Stimulated activated naive CD8-positive, alpha-beta T cell treated with anti-CD3 and anti-CD28 coated beads, Interleukin-15, Interleukin-2, amounts not matched to agents 100 ng/mL and 50 ng/mL, for 24 hours (primary cell): Measurements from ENCODE around the gene MGAT5B.

Experiments
- H3K27ac Mint-ChIP-seq: one replicate; pipeline ENCODE4 v1.8.0; 2021; ENCODE audit warnings: mild to moderate bottlenecking, mixed read lengths
- H3K27me3 Mint-ChIP-seq: one replicate; pipeline ENCODE4 v1.8.0; 2021; ENCODE audit warnings: mixed read lengths
- H3K36me3 Mint-ChIP-seq: one replicate; pipeline ENCODE4 v1.8.0; 2021; ENCODE audit warnings: low read depth, mixed read lengths
- H3K4me1 Mint-ChIP-seq: one replicate; pipeline ENCODE4 v1.8.0; 2021; ENCODE audit warnings: low read depth, mixed read lengths
- H3K4me3 Mint-ChIP-seq: one replicate; pipeline ENCODE4 v1.8.0; 2021; ENCODE audit warnings: mild to moderate bottlenecking, mixed read lengths
- H3K9me3 Mint-ChIP-seq: one replicate; pipeline ENCODE4 v1.8.0; 2021; ENCODE audit warnings: mixed read lengths

MGAT5B gene

GRCh38 chr17:76880971-76881370 lies 12.8 kb downstream of the MGAT5B start:
- Mint-ChIP-seq H3K36me3 (no peaks in the 10 kb centered on the region), H3K9me3 (no peaks in the 10 kb centered on the region), H3K27ac (no peak overlapping the region), H3K4me1 (no peaks in the 10 kb centered on the region), H3K27me3 (no peaks in the 10 kb centered on the region), H3K4me3 (no peak overlapping the region)

DNA sequence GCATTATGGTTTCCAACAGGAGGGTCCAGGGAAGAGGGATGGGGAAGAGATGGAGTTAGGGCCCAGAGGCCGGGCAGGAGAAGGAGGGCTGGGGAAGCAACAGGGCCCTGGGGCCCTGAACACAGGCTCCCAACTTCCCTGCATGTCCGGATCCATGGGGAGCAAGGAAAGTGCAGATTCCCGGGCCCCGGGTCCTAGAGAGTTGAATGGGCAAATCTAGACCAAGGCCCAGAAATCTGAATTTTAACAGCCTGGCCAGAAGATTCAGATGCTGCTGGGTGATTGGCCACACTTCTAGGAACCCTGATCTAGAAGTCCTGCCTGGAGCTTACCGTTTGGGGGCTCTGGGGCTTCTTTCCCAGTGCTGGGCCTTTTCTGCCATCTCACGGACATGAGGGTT lies 13.2 kb downstream of the MGAT5B start:
- no peaks in the 10 kb centered on the region for H3K36me3 Mint-ChIP-seq
- no peaks in the 10 kb centered on the region for H3K4me1 Mint-ChIP-seq
- no peaks in the 10 kb centered on the region for H3K27me3 Mint-ChIP-seq
- no peak overlapping the region for H3K27ac Mint-ChIP-seq
- no peak overlapping the region for H3K4me3 Mint-ChIP-seq
- no peaks in the 10 kb centered on the region for H3K9me3 Mint-ChIP-seq

GRCh38 chr17:76881966-76882365 lies 13.8 kb downstream of the MGAT5B start:
- Mint-ChIP-seq H3K4me1 (no peaks in the 10 kb centered on the region), H3K27me3 (no peaks in the 10 kb centered on the region), H3K36me3 (no peaks in the 10 kb centered on the region), H3K4me3 (no peak overlapping the region), H3K9me3 (no peaks in the 10 kb centered on the region), H3K27ac (no peak overlapping the region)

DNA sequence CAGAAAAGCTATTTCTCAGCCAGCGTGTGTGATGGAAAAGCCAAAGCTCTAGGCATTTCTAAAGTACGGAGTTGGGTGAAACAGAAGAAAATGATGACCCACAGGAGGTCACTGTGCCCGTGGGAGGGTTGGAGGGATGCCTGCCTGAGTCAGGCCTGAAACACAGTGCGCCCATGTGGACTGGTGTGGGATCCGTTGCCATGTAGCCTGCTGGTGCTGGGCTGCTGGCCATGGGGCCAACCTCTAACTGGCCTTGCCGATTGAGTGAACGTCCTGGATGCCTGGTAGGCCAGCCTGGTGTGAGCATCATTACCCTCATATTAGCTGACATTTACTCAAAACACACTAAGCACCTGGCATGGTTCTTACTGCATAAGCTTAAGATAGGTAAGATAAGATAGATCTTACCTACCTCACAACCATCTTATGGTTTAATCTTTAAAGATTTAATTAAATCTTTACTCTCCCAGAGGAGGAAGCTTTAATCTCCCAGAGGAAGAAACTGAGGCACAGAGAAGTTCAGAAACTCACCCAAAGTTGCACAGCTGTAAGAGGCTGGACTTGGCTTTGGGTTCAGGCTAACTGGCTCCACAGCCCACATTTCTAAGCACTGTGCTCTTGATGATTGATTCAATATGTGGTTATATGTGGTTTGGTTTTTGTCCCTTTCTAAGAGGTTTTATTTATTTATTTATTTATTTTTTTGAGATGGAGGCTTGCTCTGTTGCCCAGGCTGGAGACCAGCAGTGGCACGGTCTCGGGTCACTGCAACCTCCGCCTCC lies 15.7 kb downstream of the MGAT5B start:
- Mint-ChIP-seq H3K27me3 (no peaks in the 10 kb centered on the region), H3K4me3 (no peak overlapping the region), H3K4me1 (no peaks in the 10 kb centered on the region), H3K27ac (no peak overlapping the region), H3K36me3 (no peaks in the 10 kb centered on the region), H3K9me3 (no peaks in the 10 kb centered on the region)

DNA sequence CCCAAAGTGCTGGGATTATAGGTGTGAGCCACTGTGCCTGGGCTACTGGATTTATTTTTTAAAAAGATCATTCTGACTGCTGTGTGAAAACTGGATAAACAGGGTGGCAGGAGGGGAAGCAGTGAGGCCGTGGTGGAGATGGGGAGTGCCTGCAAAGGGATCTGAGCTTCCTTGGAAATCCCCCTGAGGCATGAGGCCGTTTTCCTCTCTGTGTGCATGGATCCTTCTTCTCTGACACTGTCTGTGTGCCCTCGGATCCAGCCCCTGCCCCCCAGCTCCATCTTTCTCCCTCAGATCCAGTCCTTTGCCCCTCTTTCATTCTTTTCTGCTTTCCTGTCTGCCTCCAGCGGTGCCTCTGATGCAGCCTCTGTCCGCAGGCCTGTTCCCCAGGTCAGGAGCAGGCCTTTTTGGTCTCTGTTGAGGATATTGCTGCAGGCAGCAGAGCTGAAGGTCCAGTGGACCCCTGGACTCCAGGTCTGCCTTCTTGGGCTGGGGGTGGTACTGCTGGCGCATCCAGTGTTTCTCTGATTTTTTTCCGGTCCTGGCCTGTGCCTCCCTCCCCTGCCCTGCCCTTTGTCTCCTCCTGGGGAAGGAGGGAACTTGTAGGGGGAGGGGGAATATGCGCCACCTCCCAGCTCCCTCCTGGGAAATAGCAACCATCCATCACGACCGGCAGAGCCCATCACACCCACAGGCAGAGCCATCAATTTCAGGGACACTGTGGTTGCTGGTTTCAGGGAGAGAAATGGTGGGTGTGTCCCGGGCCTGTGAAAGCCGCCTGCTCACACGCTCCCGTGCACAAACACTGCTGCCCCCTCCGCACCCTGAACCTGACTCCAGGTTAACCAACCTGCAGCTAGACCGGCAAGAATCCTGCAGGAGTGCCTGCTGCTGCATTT lies 17.0 kb downstream of the MGAT5B start:
- no peaks in the 10 kb centered on the region for H3K27me3 Mint-ChIP-seq
- no peaks in the 10 kb centered on the region for H3K4me1 Mint-ChIP-seq
- no peak overlapping the region for H3K27ac Mint-ChIP-seq
- no peaks in the 10 kb centered on the region for H3K36me3 Mint-ChIP-seq
- H3K9me3 Mint-ChIP-seq = no peaks in the 10 kb centered on the region
- H3K4me3 Mint-ChIP-seq = no peak overlapping the region

DNA sequence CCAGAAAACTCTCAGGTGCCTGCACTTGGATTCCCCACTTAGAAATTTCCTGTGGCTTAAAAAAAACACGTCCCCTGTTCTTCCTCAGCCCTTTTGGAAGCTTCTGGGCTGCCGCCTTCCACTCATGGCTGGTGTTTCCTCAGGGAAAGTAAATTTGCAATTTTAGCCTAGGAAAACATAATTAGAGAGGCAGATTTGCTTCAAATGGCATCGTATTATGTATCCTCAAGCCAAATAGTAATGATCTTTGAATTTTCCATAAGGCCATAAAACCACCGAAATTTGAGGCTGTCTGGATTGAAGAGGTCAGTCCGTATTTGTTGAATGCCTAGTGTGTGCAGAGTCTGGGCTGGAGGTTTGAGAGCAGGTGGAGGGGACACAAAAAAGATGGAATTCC lies 17.7 kb downstream of the MGAT5B start:
- no peaks in the 10 kb centered on the region for H3K9me3 Mint-ChIP-seq
- H3K27me3 Mint-ChIP-seq = no peaks in the 10 kb centered on the region
- H3K27ac Mint-ChIP-seq = no peak overlapping the region
- H3K36me3 Mint-ChIP-seq = no peaks in the 10 kb centered on the region
- no peaks in the 10 kb centered on the region for H3K4me1 Mint-ChIP-seq
- H3K4me3 Mint-ChIP-seq = no peak overlapping the region

DNA sequence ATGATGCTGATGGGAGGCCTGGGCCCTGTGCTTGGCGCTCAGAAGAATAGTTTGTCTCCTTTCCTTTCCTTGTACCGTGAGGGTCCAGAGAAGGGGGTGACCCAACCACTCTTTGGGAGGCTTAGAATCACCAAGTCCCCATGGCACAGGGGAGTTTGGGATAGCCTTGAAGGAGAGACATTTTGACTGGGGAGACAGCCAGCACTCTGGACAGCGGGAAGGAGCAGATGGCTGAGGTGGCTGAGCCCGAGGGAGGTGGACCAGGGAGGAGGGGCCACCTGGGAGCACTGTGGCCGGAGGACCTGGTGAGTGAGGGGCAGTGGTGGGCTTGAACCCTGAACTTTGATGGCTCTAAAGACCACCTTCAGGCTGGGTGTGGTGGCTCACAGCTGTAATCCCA lies 18.2 kb downstream of the MGAT5B start:
- no peak overlapping the region for H3K4me3 Mint-ChIP-seq
- H3K9me3 Mint-ChIP-seq = no peaks in the 10 kb centered on the region
- H3K4me1 Mint-ChIP-seq = no peaks in the 10 kb centered on the region
- H3K27ac Mint-ChIP-seq = no peak overlapping the region
- H3K36me3 Mint-ChIP-seq = no peaks in the 10 kb centered on the region
- no peaks in the 10 kb centered on the region for H3K27me3 Mint-ChIP-seq

DNA sequence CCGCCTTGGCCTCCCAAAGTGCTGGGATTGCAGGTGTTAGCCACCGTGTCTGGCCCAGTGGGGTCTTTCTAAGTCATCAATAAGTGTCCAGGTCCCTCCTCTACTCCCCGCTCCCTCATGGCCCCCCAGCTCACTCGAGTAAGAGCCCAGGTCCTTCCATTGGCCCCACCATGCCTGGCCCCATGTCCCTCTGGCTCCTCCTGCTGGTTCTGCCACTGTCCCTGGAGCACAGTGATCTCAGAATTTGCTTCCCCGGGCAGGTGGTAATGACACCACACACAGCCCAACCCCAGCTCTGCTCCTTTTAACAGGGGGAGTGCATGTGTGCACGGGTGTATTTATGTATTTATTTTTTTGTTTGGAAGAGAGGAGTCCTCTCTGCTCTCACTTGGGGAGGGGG lies 19.6 kb downstream of the MGAT5B start:
- H3K9me3 Mint-ChIP-seq = no peaks in the 10 kb centered on the region
- no peaks in the 10 kb centered on the region for H3K4me1 Mint-ChIP-seq
- no peaks in the 10 kb centered on the region for H3K27me3 Mint-ChIP-seq
- H3K4me3 Mint-ChIP-seq = no peak overlapping the region
- no peak overlapping the region for H3K27ac Mint-ChIP-seq
- H3K36me3 Mint-ChIP-seq = no peaks in the 10 kb centered on the region

DNA sequence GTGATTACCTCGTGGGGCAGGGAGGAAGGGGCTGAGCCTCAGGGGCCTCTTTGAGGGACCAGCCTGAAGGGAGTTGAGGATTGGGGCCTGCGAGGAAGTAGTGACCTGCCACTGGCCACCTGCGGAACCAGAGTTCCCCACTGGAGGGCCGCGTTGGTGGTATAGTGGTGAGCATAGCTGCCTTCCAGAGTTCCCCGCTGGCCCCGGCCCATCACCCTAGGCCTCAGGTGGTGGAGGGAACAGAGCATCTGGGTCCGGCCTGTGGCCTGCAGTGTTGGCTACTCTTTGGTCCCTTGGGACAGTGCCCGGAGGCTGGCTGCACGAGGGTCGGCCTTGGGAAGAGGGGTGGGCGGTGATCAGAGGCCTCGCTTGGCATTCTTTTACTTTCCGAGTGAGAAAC lies 20.5 kb downstream of the MGAT5B start:
- Mint-ChIP-seq H3K9me3 (no peaks in the 10 kb centered on the region), H3K27ac (no peak overlapping the region), H3K36me3 (no peaks in the 10 kb centered on the region), H3K4me1 (no peaks in the 10 kb centered on the region), H3K27me3 (no peaks in the 10 kb centered on the region), H3K4me3 (no peak overlapping the region)

- no peak overlapping the region for H3K27ac Mint-ChIP-seq
- H3K4me3 Mint-ChIP-seq = no peak overlapping the region
- H3K27me3 Mint-ChIP-seq = no peaks in the 10 kb centered on the region
- H3K36me3 Mint-ChIP-seq = no peaks in the 10 kb centered on the region
- no peaks in the 10 kb centered on the region for H3K4me1 Mint-ChIP-seq
- no peaks in the 10 kb centered on the region for H3K9me3 Mint-ChIP-seq
These were observed 21.1 kb downstream of the MGAT5B start for GRCh38 chr17:76889323-76889722.

- Mint-ChIP-seq H3K27ac (no peak overlapping the region), H3K36me3 (no peaks in the 10 kb centered on the region), H3K9me3 (no peaks in the 10 kb centered on the region), H3K4me3 (no peak overlapping the region), H3K27me3 (no peaks in the 10 kb centered on the region), H3K4me1 (no peaks in the 10 kb centered on the region)
These were observed 24.1 kb downstream of the MGAT5B start for GRCh38 chr17:76892329-76892728.

- Mint-ChIP-seq H3K4me1 (no peaks in the 10 kb centered on the region), H3K4me3 (no peak overlapping the region), H3K27ac (no peak overlapping the region), H3K36me3 (no peaks in the 10 kb centered on the region), H3K27me3 (no peaks in the 10 kb centered on the region), H3K9me3 (no peaks in the 10 kb centered on the region)
These were observed 25.6 kb downstream of the MGAT5B start for GRCh38 chr17:76893623-76894334.

DNA sequence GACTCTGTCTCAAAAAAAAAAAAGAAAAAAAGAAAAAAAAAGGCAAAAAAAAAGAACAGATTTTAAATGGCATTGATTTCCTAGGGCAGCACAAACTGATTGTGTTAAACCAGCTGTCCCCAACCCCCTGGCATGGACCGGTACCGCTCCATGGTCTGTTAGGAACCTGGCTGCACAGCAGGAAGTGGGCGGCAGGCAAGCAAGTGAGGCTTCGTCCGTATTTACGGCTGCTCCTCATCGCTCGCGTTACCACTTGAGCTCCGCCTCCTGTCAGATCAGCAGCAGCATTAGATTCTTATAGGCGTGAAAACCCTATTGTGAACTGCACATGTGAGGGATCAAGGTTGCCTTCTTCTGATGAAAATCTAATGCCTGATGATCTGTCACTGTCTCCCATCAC lies 26.6 kb downstream of the MGAT5B start:
- Mint-ChIP-seq H3K36me3 (no peaks in the 10 kb centered on the region), H3K27me3 (no peaks in the 10 kb centered on the region), H3K9me3 (no peaks in the 10 kb centered on the region), H3K4me1 (no peaks in the 10 kb centered on the region), H3K4me3 (no peak overlapping the region), H3K27ac (no peak overlapping the region)

GRCh38 chr17:76897023-76897422 lies 28.8 kb downstream of the MGAT5B start:
- Mint-ChIP-seq H3K27ac (no peak overlapping the region), H3K36me3 (no peaks in the 10 kb centered on the region), H3K9me3 (no peaks in the 10 kb centered on the region), H3K27me3 (no peaks in the 10 kb centered on the region), H3K4me3 (no peak overlapping the region), H3K4me1 (no peaks in the 10 kb centered on the region)

GRCh38 chr17:76899414-76899813 lies 31.2 kb downstream of the MGAT5B start:
- no peaks in the 10 kb centered on the region for H3K27me3 Mint-ChIP-seq
- H3K36me3 Mint-ChIP-seq = no peaks in the 10 kb centered on the region
- H3K27ac Mint-ChIP-seq = no peak overlapping the region

More at GRCh38 chr17:76899414-76899813, 31.2 kb downstream of the MGAT5B start:
- Mint-ChIP-seq H3K4me1 (no peaks in the 10 kb centered on the region), H3K9me3 (no peaks in the 10 kb centered on the region), H3K4me3 (no peak overlapping the region)
